ENCODE measurements around the gene ZNF582.

DNA sequence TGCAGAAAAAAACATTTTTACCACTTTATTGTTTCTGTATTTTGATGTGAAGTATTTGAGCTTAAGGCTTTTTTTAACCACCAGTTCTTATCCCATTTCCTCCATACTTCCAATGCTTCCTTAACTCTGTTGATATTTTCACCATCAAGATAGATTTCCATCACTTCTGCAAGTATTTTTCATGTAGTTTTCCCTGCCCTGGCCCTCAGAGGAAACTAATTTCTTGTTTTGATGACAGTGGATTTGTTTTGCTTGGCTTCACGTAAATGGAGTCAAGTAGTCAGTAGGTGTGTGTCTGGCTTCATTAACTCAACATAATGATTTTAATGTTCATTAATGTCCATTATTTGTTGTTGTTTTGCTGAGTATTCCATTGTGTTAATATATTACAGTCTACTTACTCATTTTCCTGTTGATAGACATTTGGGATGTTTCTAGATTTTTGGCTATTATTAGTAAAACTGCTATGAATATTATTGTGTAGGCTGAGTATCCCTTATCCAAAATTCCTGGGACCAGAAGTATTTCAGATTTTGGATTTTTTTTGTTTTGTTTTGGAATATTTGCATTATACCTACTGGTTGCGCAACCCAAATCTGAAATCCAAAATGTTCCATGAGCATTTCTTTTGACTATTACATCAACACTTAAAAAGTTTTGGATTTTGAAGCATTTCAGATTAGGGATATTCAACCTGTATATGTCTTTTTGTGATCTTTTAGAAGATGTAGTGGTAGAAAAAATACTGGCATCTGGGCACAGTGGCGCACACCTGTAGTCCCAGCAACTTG is 23.3 kb downstream of the ZNF582 start:
- TF ChIP-seq, protein P1, sequence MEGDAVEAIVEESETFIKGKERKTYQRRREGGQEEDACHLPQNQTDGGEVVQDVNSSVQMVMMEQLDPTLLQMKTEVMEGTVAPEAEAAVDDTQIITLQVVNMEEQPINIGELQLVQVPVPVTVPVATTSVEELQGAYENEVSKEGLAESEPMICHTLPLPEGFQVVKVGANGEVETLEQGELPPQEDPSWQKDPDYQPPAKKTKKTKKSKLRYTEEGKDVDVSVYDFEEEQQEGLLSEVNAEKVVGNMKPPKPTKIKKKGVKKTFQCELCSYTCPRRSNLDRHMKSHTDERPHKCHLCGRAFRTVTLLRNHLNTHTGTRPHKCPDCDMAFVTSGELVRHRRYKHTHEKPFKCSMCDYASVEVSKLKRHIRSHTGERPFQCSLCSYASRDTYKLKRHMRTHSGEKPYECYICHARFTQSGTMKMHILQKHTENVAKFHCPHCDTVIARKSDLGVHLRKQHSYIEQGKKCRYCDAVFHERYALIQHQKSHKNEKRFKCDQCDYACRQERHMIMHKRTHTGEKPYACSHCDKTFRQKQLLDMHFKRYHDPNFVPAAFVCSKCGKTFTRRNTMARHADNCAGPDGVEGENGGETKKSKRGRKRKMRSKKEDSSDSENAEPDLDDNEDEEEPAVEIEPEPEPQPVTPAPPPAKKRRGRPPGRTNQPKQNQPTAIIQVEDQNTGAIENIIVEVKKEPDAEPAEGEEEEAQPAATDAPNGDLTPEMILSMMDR (conservative IDR thresholded peaks at IDR 0.05) = no peak
- no peak for TF ChIP-seq EZH2 (IDR thresholded peaks at IDR 0.05; ENCODE audit: low read depth)
